ENCODE results near the gene IL18RAP.

Gene IL18RAP

DNA sequence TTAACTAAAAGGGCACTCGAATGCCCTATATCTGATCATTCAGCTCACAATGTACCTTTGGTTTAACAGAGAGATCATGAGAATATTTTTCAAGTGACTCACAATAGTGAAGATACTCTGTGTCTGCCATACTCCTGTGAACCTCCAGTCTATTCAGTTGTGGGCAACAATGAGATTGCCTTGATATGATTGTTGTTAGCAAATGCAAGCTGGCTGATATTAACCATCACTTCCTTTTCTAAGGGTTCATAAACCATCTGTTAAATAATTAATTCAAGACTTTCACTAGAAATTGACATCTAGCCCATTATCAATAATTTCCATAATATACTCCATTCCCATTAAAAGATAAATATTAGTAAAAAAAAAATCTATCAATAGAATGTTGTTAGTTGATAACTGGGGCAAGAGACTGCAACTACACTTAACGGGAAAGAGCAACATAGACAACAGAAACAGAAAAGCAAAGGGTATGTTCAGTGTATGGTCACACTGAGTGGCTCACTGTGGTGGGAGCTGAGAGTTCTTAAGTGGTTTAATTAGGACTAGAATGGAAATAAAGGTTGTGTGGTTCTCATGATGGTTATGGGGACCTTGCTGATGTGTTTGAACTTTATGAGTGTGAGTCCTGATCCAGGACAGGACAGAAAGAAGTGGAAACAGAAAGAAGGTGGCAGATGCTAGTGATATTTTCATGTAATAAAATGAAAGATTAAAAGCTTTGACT, 11.9 kb downstream of the IL18RAP start:
- no peak for DNase-seq (ENCODE audit: extremely low spot score)
- no peak for TF ChIP-seq FOXA1 (IDR thresholded peaks at IDR 0.05)
- ChIA-PET CTCF (no interaction called here), POLR2A (no interaction called here)

DNA sequence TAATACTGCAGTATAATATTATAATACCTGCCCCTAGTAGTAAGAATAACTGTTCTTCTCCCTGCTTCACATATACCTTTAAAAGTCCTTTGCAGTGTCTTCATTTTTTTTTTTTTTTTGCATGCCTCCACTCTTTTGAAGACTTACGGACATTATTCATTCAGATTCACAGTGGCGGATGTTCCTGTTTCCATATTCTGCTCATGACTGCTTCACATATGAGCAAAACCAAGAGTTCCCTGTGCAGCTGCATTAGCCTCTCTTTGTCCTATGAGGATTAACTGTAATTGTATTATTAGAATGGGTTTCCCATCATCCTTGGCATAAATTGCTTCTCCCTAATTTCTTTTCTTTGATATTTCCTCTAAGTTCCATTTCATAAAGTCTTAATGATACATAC, 12.8 kb downstream of the IL18RAP start:
- ChIA-PET CTCF (no interaction called here), POLR2A (no interaction called here)
- TF ChIP-seq, protein P1, sequence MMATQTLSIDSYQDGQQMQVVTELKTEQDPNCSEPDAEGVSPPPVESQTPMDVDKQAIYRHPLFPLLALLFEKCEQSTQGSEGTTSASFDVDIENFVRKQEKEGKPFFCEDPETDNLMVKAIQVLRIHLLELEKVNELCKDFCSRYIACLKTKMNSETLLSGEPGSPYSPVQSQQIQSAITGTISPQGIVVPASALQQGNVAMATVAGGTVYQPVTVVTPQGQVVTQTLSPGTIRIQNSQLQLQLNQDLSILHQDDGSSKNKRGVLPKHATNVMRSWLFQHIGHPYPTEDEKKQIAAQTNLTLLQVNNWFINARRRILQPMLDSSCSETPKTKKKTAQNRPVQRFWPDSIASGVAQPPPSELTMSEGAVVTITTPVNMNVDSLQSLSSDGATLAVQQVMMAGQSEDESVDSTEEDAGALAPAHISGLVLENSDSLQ (IDR thresholded peaks at IDR 0.05) = no peak
- no peak for TF ChIP-seq L3MBTL2 (conservative IDR thresholded peaks at IDR 0.05)
- DNase-seq (ENCODE audit: extremely low spot score) = no peak

DNA sequence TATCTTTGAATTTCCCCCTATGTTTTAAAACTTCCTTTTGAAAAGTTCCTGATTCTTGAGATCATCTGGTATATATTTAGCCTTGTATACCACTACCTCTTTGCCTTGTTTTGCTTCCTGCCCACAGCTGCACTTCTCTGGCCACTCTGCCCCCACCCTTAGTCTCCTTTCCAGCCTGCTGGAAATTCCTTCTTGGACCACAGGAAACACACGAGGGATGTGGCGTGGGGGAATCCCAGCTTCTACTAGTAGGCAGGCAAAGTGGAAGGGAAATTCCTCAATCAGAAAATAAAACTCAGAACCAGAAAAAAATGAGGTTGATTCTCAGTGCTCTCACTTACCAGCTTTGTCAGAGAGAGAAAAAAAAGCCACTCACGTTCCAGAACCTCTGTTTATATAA, 13.4 kb downstream of the IL18RAP start:
- DNase-seq (ENCODE audit: extremely low spot score) = no peak
- POLR2A ChIA-PET = no interaction called here
- TF ChIP-seq, protein P1 (IDR thresholded peaks at IDR 0.05) = no peak
- TF ChIP-seq BHLHE40 (IDR thresholded peaks at IDR 0.05; ENCODE audit: borderline replicate concordance) (no peak), LEF1 (IDR thresholded peaks at IDR 0.05; ENCODE audit: borderline replicate concordance) (no peak), FOXM1 (IDR thresholded peaks at IDR 0.05; ENCODE audit: borderline replicate concordance) (no peak), FOXK2 (IDR thresholded peaks at IDR 0.05) (no peak), HDGF (IDR thresholded peaks at IDR 0.05; ENCODE audit: borderline replicate concordance) (no peak), SP1 (IDR thresholded peaks at IDR 0.05) (no peak)
- CTCF ChIA-PET = no interaction called here

DNA sequence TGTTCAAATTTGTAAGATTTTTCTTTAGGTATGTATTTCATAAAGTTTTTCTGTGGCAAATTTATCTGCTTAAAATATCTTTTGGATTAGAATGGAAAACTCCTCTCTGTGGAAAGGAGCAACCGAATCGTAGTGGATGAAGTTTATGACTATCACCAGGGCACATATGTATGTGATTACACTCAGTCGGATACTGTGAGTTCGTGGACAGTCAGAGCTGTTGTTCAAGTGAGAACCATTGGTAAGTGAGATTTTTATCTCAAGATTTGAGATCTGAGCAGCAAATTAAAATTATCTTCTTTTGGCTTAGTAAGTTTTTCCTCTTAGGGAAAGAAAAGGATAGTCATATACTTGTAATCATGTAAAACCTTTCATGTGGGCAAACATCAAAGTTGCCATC, 14.2 kb downstream of the IL18RAP start:
- no peak for DNase-seq (ENCODE audit: extremely low spot score)
- ChIA-PET CTCF (no interaction called here), POLR2A (no interaction called here)
- TF ChIP-seq, protein P1 (IDR thresholded peaks at IDR 0.05) = no peak
- TF ChIP-seq SUZ12 (IDR thresholded peaks at IDR 0.05) = no peak
- TF ChIP-seq FOXK2 (IDR thresholded peaks at IDR 0.05) = no peak
- no peak for TF ChIP-seq L3MBTL2 (conservative IDR thresholded peaks at IDR 0.05)
- no peak for TF ChIP-seq FOXM1 (IDR thresholded peaks at IDR 0.05; ENCODE audit: borderline replicate concordance)
- no peak for TF ChIP-seq SP1 (IDR thresholded peaks at IDR 0.05)
- no peak for TF ChIP-seq BHLHE40 (IDR thresholded peaks at IDR 0.05; ENCODE audit: borderline replicate concordance)
- no peak for TF ChIP-seq TARDBP (IDR thresholded peaks at IDR 0.05)
- no peak for TF ChIP-seq LEF1 (IDR thresholded peaks at IDR 0.05; ENCODE audit: borderline replicate concordance)
- no peak for TF ChIP-seq ARNT (IDR thresholded peaks at IDR 0.05)
- no peak for TF ChIP-seq NFRKB (IDR thresholded peaks at IDR 0.05)
- no peak for TF ChIP-seq FOXA1 (IDR thresholded peaks at IDR 0.05)
- TF ChIP-seq ELF4 (IDR thresholded peaks at IDR 0.05) = no peak

DNA sequence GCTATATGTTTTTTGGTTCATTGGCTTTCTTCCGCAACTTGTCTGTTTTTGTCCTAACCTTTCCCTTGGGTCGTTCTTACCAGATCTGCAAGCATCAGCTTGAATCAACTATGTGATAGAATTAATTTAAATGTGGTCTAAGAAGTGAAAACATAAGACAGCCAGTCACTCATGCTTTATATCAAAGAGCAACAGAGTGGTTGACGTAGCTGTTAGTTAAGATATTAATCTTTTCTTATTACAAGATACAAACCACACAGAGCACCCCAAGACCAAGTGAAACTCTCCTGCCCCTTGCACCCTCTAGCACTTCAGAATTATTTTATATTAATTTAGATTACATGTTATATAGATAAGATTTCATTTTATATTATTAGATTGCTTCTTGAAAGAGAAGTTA, 15.2 kb downstream of the IL18RAP start:
- ChIA-PET POLR2A (no interaction called here), CTCF (no interaction called here)
- DNase-seq (ENCODE audit: extremely low spot score) = no peak
- TF ChIP-seq L3MBTL2 (conservative IDR thresholded peaks at IDR 0.05) = no peak
- no peak for TF ChIP-seq CTBP1 (IDR thresholded peaks at IDR 0.05; ENCODE audit: borderline replicate concordance)
- TF ChIP-seq NFRKB (IDR thresholded peaks at IDR 0.05) = no peak

DNA sequence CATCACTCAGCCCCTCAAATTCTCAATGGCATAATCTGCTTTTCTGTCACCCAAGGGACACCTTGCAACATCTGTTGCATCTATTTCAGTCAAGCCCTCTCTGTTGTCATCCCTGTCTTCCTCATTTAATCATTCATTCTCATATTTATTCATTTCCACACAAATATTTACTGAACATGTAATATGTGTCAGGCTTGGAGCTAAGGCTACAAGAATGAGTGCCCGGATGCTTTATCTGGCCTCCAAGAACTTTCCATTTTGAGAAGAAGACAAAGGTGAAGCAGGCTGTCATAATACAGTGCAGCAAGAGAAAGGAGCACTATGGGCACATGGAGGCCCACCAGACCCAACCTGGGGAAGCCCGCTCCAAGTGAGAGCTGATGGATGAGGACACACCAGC, 15.6 kb downstream of the IL18RAP start:
- POLR2A ChIA-PET = no interaction called here
- CTCF ChIA-PET = interaction anchor here (0.6 kb wide), 1 partner anchor 22 kb away, joined by 3 read pairs; no protein-coding TSS in a partner anchor
- TF ChIP-seq NFRKB (IDR thresholded peaks at IDR 0.05) (no peak), FOXM1 (IDR thresholded peaks at IDR 0.05; ENCODE audit: borderline replicate concordance) (no peak), TARDBP (IDR thresholded peaks at IDR 0.05) (no peak), SUZ12 (IDR thresholded peaks at IDR 0.05) (no peak), FOXA1 (IDR thresholded peaks at IDR 0.05) (no peak), LEF1 (IDR thresholded peaks at IDR 0.05; ENCODE audit: borderline replicate concordance) (no peak), ZNF384 (IDR thresholded peaks at IDR 0.05) (no peak), HDGF (IDR thresholded peaks at IDR 0.05; ENCODE audit: borderline replicate concordance) (no peak), BHLHE40 (IDR thresholded peaks at IDR 0.05; ENCODE audit: borderline replicate concordance) (no peak), ARNT (IDR thresholded peaks at IDR 0.05) (no peak), CTBP1 (IDR thresholded peaks at IDR 0.05; ENCODE audit: borderline replicate concordance) (no peak), SP1 (IDR thresholded peaks at IDR 0.05) (no peak)
- TF ChIP-seq, protein P1 (IDR thresholded peaks at IDR 0.05) = no peak
- DNase-seq (ENCODE audit: extremely low spot score) = no peak

Data from HEK293T (cell line).